ENCODE results near the gene RPS3.

RPS3 gene

DNA sequence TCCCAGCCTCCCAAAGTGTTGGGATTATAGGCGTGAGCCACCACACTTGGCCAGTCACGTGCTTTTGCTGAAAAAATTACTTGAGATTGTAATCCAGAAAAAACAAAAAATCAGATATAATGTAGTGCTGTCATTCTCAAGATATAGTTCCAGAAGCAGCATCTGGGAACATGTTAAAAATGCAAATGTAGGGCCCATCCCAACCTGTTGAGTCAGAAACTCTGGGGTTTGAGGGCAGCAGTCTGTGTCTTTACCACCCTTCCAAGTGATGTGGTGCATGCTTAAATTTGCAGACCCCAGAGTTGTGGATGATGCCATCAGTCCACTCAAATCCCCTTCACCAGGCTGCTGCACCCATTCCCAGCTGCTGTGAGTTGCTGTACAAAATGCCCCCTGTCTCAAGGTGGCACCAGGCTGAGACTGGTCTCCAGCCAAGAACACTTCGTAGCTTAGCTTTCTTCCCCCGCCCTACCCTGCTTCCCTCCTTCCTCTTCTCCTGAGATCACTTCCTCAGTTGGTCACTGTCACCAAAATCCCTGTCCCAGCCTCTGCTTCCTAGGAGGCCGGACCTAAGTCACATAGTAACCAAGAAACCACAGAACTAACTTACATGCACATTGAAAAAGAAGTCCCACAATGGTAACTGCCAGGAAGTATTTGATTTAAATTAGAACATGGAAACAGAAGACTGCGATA lies 29.6 kb upstream of the RPS3 start:
- TF ChIP-seq, protein P1, sequence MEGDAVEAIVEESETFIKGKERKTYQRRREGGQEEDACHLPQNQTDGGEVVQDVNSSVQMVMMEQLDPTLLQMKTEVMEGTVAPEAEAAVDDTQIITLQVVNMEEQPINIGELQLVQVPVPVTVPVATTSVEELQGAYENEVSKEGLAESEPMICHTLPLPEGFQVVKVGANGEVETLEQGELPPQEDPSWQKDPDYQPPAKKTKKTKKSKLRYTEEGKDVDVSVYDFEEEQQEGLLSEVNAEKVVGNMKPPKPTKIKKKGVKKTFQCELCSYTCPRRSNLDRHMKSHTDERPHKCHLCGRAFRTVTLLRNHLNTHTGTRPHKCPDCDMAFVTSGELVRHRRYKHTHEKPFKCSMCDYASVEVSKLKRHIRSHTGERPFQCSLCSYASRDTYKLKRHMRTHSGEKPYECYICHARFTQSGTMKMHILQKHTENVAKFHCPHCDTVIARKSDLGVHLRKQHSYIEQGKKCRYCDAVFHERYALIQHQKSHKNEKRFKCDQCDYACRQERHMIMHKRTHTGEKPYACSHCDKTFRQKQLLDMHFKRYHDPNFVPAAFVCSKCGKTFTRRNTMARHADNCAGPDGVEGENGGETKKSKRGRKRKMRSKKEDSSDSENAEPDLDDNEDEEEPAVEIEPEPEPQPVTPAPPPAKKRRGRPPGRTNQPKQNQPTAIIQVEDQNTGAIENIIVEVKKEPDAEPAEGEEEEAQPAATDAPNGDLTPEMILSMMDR (IDR thresholded peaks at IDR 0.05): no peak
- H3K4me1 ChIP-seq: no peaks in the 10 kb centered on the region

DNA sequence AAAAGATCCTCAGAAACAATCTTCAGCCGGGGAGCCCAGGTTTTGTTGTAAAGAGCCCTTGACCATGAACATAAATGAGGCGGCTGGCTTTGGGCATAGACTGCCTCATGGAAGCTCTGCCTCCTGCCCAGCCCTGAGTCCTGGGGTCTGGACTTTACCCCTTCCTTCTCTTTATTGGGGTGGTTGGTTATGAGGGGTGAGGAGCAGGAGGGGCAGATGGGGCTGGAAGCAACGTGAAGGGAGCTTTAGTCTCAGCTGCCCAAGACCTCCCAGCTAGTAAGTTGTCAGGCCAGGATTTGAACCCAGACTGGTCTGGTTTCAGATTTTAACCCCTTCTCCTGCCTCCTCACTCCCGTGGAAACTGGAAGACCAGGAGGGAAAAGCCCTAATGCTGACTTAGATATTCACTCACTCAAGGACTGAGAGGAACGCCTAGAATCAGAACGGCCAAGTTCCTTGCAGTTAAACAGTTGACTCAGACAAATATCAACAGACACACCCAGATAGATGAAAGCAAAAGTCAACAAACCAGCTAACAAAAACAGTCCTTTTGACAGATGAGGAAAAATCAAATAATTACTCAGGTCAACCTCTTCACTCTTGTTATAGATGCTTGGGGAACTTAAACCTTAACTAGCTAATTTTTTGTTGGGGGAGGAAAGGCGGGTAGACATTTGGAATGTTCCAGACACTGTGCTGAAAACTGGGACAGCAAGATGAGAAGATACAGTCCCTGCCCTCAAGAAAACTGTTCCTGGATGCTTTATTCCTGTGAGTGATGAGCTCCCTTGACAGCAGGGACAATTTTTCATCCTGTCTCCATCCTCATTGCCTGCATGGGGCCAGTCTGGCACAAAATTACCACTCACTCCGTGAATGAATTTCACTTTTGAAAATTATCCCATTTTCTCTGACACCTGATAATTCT lies 27.1 kb upstream of the RPS3 start:
- TF ChIP-seq, protein P1 (IDR thresholded peaks at IDR 0.05): no peak
- no peak overlapping the region for H3K27ac ChIP-seq
- no peaks in the 10 kb centered on the region for H3K9me3 ChIP-seq
- intact Hi-C loops (cut with DNase I; ENCODE audit: low total_unique reads): no loop called here
- peaks cover 0 to 4% of the 10 kb centered on the region in 2 donors for H3K27me3 ChIP-seq
- no peaks in the 10 kb centered on the region for H3K36me3 ChIP-seq
- DNase-seq: no peak
- no peaks in the 10 kb centered on the region for H3K4me1 ChIP-seq
- no peak overlapping the region for H3K4me3 ChIP-seq

More for the DNA sequence above, 29.6 kb upstream of the RPS3 start:
- intact Hi-C loops (cut with DNase I; ENCODE audit: low total_unique reads): no loop called here
- no peak overlapping the region for H3K4me3 ChIP-seq
- DNase-seq: peak in 1 of 2 donors; percentile 47
- H3K27me3 ChIP-seq: peaks cover 0 to 4% of the 10 kb centered on the region in 2 donors
- H3K27ac ChIP-seq: no peak overlapping the region
- no peaks in the 10 kb centered on the region for H3K36me3 ChIP-seq
- no peaks in the 10 kb centered on the region for H3K9me3 ChIP-seq

DNA sequence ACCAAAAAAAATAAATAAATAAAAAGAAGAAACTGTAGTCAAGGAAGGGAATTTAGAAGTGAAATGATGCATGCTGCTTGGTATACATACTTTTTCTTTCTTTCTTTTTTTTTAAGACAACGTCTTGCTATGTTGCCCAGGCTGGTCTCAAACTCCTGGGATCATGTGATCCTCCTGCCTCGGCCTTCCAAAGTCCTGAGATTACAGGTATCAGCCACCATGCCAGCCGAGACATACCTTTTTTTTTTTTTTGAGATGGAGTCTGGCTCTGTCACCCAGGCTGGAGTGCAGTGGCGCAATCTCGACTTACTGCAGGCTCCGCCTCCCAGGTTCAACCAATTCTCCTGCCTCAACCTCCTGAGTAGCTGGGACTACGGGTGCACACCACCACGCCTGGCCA lies 26.1 kb upstream of the RPS3 start:
- H3K27ac ChIP-seq: no peak overlapping the region
- no peaks in the 10 kb centered on the region for H3K36me3 ChIP-seq
- H3K4me3 ChIP-seq: no peak overlapping the region
- DNase-seq: no peak
- intact Hi-C loops (cut with DNase I; ENCODE audit: low total_unique reads): no loop called here
- H3K9me3 ChIP-seq: no peaks in the 10 kb centered on the region
- TF ChIP-seq, protein P1 (IDR thresholded peaks at IDR 0.05): no peak
- H3K4me1 ChIP-seq: no peaks in the 10 kb centered on the region
- peaks cover 0 to 4% of the 10 kb centered on the region in 2 donors for H3K27me3 ChIP-seq

DNA sequence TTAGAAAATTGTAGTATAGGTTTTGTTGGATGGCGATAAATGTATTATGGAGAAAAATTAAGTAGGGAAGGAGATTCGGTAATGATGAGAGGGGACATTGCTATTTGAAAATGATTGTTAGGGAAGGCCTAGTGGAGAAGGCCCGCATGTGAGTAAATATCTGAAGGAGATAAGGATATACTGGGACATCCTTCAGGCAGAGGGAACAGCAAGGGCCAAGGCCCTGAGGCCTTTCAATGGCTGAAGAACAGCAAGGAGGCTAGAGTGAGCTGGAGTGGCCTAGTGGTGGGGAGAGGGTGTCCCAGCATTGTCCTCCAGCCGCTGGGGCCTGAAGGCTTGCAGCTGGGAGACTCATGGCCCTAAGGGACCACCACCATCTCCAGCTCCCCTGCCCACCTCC lies 24.7 kb upstream of the RPS3 start:
- no peak for DNase-seq
- Histone ChIP-seq H3K4me3 (no peak overlapping the region), H3K27ac (no peak overlapping the region), H3K36me3 (no peaks in the 10 kb centered on the region), H3K4me1 (no peaks in the 10 kb centered on the region), H3K27me3 (peaks cover 0 to 4% of the 10 kb centered on the region in 2 donors), H3K9me3 (no peaks in the 10 kb centered on the region)
- TF ChIP-seq, protein P1 (IDR thresholded peaks at IDR 0.05): no peak
- intact Hi-C loops (cut with DNase I; ENCODE audit: low total_unique reads): no loop called here

DNA sequence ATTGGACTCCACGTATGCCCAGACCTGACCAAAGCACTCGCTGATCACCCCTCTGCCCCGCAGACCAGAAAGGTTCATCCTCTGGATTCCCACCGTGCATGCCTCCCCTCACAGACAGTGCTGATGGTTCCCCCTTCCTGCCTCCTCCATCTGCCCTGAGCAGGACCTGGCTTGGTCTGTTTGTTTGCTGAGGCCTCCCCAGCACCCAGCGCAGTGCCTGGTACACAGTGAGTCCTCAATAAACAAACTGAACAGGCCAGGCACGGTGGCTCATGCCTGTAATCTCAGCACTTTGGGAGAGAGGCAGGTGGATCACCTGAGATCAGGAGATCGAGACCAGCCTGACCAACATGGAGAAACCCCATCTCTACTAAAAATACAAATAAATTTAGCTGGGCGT lies 23.7 kb upstream of the RPS3 start:
- intact Hi-C loops (cut with DNase I; ENCODE audit: low total_unique reads): no loop called here
- Histone ChIP-seq H3K4me3 (no peak overlapping the region), H3K36me3 (no peaks in the 10 kb centered on the region), H3K4me1 (no peaks in the 10 kb centered on the region), H3K9me3 (no peaks in the 10 kb centered on the region), H3K27ac (no peak overlapping the region), H3K27me3 (peaks cover 0 to 4% of the 10 kb centered on the region in 2 donors)
- TF ChIP-seq, protein P1 (IDR thresholded peaks at IDR 0.05): no peak
- no peak for DNase-seq

All from tibial artery (tissue), 4 donors.